ENCODE measurements around the gene EFCAB3.
"Not testable (repeated sequence)": the region's sequence is repeated elsewhere in the genome, so short reads cannot be mapped to it uniquely, and the experiment has no call there.

Gene EFCAB3

GRCh38 chr17:62380253-62380652, at the start of gene EFCAB3:
EFCAB3 (plus strand) TSS chr17:62380553; CDS start chr17:62382980, 2,427 bp downstream.
- no peak for DNase-seq

GRCh38 chr17:62336527-62336926, 43.8 kb upstream of the EFCAB3 start:
- no peak for DNase-seq

- no peak for DNase-seq
Measured at GRCh38 chr17:62343764-62344270, 36.5 kb upstream of the EFCAB3 start.

GRCh38 chr17:62351176-62351575, 29.2 kb upstream of the EFCAB3 start:
- no peak for DNase-seq

- DNase-seq = no peak
Measured at GRCh38 chr17:62366191-62366590, 14.2 kb upstream of the EFCAB3 start.

GRCh38 chr17:62381561-62381960, 1.2 kb downstream of the EFCAB3 start:
- no peak for DNase-seq

- no peak for DNase-seq
Measured at GRCh38 chr17:62388856-62389255, 8.5 kb downstream of the EFCAB3 start.

- DNase-seq = no peak
Measured at GRCh38 chr17:62392908-62393307, 12.6 kb downstream of the EFCAB3 start.

GRCh38 chr17:62398891-62399290, 18.5 kb downstream of the EFCAB3 start:
- no peak for DNase-seq

GRCh38 chr17:62405451-62405850, 25.1 kb downstream of the EFCAB3 start:
- DNase-seq = no peak

- not testable (repeated sequence) for DNase-seq
Measured at GRCh38 chr17:62413090-62413489, 32.7 kb downstream of the EFCAB3 start.

- DNase-seq = peak; percentile 88
Measured at GRCh38 chr17:62423647-62424461, 43.5 kb downstream of the EFCAB3 start, which contains the start of gene METTL2A. METTL2A (plus strand) TSS chr17:62423897; CDS start chr17:62423903, 6 bp downstream.

GRCh38 chr17:62426214-62426613, 45.9 kb downstream of the EFCAB3 start:
- not testable (repeated sequence) for DNase-seq

- not testable (repeated sequence) for DNase-seq
Measured at GRCh38 chr17:62435251-62435650, 54.9 kb downstream of the EFCAB3 start.

GRCh38 chr17:62441181-62441580, 60.8 kb downstream of the EFCAB3 start:
- DNase-seq = not testable (repeated sequence)

- DNase-seq = no peak
Measured at GRCh38 chr17:62444063-62444462, 63.7 kb downstream of the EFCAB3 start.

- DNase-seq = not testable (repeated sequence)
Measured at GRCh38 chr17:62445791-62446190, 65.4 kb downstream of the EFCAB3 start.

- DNase-seq = not testable (repeated sequence)
Measured at GRCh38 chr17:62452195-62452594, 71.8 kb downstream of the EFCAB3 start.

- not testable (repeated sequence) for DNase-seq
Measured at GRCh38 chr17:62453041-62453440, 72.7 kb downstream of the EFCAB3 start.

- not testable (repeated sequence) for DNase-seq
Measured at GRCh38 chr17:62453656-62454055, 73.3 kb downstream of the EFCAB3 start.

- DNase-seq = not testable (repeated sequence)
Measured at GRCh38 chr17:62454111-62454510, 73.8 kb downstream of the EFCAB3 start.

GRCh38 chr17:62456016-62456415, 75.7 kb downstream of the EFCAB3 start:
- DNase-seq = no peak

- DNase-seq = not testable (repeated sequence)
Measured at GRCh38 chr17:62458483-62458882, 78.1 kb downstream of the EFCAB3 start.

- DNase-seq = not testable (repeated sequence)
Measured at GRCh38 chr17:62464422-62464821, 84.1 kb downstream of the EFCAB3 start.

Data from NCI-H226 (cell line).